Neural progenitor cell (in vitro differentiated cells): ENCODE results near the gene PCGF1.

Experiments
- EZH2 ChIP-seq: fragments of 200-600 bp; sonication (generic); IDR thresholded peaks from 2 replicates; pipeline ENCODE4 v1.6.1; 2017; ENCODE audit warnings: antibody characterized with exemption, mild to moderate bottlenecking, moderate library complexity
- EZH2phosphoT487 ChIP-seq: fragments of 200-600 bp; sonication (generic); IDR thresholded peaks from 2 replicates; pipeline ENCODE4 v1.6.1; 2017; ENCODE audit warnings: antibody characterized with exemption
- TF ChIP-seq, protein P1 (sequence below): fragments of 200-600 bp; sonication (generic); IDR thresholded peaks from 2 replicates; pipeline ENCODE4 v1.5.1; 2017; ENCODE audit warnings: antibody characterized with exemption, mild to moderate bottlenecking

GRCh38 chr2:74507145-74507925, at the start of gene PCGF1:
- TF ChIP-seq, protein P1, sequence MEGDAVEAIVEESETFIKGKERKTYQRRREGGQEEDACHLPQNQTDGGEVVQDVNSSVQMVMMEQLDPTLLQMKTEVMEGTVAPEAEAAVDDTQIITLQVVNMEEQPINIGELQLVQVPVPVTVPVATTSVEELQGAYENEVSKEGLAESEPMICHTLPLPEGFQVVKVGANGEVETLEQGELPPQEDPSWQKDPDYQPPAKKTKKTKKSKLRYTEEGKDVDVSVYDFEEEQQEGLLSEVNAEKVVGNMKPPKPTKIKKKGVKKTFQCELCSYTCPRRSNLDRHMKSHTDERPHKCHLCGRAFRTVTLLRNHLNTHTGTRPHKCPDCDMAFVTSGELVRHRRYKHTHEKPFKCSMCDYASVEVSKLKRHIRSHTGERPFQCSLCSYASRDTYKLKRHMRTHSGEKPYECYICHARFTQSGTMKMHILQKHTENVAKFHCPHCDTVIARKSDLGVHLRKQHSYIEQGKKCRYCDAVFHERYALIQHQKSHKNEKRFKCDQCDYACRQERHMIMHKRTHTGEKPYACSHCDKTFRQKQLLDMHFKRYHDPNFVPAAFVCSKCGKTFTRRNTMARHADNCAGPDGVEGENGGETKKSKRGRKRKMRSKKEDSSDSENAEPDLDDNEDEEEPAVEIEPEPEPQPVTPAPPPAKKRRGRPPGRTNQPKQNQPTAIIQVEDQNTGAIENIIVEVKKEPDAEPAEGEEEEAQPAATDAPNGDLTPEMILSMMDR, result peak; percentile 51
- TF ChIP-seq EZH2phosphoT487 (no peak), EZH2 (no peak)
